H1 (cell line): ENCODE measurements around the gene GP1BB. TPM values are rescaled to one million over a fixed set of nuclear protein-coding genes. Genes with fewer than 3 reads are reported as not detected.

Experiments
- CEBPB ChIP-seq: IDR thresholded peaks from 2 replicates; pipeline ENCODE4 v1.6.1; 2012; ENCODE audit warnings: low read depth, low read length
- MAX ChIP-seq: IDR thresholded peaks from 2 replicates; pipeline ENCODE4 v1.6.1; 2012; ENCODE audit warnings: inconsistent platforms
- RNF2 ChIP-seq: fragments of 200-900, 300-1000 bp; sonication (generic); IDR thresholded peaks from 2 replicates; pipeline ENCODE4 v1.7.1; 2016; ENCODE audit warnings: borderline replicate concordance, low read depth, mild to moderate bottlenecking, antibody characterized with exemption, low read length; ENCODE audit not compliant: poor library complexity, severe bottlenecking; ENCODE audit errors: missing control alignments
- USF2 ChIP-seq: IDR thresholded peaks from 2 replicates; pipeline ENCODE4 v1.6.1; 2011; ENCODE audit warnings: low read length, improper control_type of control experiment
- polyA plus RNA-seq, 7 experiments: library from polyadenylated mRNA; depleted of rRNA in 3 of 7; stranded (reverse) in 5 of 7; unstranded in 2 of 7; fragments of >200 nt in 5 of 7; fragments of 200-250 nt in 2 of 7; gene quantifications; 1 replicate in 5 of 7; 2 replicates in 1 of 7; 4 replicates in 1 of 7; pipeline versions ENCODE4 v1.2.1 to v1.2.3, GENCODE V29; 2011 to 2013; ENCODE audit warnings: missing spikeins in 2 of 7, mixed read lengths in 2 of 7
- total RNA-seq: library from RNA; stranded (reverse); fragmentation: NEBNext Ultra II Directional; extraction: Animal tissue kit (Norgen Biotek cat#: 25700); gene quantifications from 2 replicates; pipeline ENCODE4 v1.2.1, GENCODE V29; 2021

Gene GP1BB
- total and polyA plus RNA-seq, 2 of the 8 experiments (the other 6 are each of a cell fraction or from before 2014, with no cell fraction given) = 0.36 TPM; not detected in 1

DNA sequence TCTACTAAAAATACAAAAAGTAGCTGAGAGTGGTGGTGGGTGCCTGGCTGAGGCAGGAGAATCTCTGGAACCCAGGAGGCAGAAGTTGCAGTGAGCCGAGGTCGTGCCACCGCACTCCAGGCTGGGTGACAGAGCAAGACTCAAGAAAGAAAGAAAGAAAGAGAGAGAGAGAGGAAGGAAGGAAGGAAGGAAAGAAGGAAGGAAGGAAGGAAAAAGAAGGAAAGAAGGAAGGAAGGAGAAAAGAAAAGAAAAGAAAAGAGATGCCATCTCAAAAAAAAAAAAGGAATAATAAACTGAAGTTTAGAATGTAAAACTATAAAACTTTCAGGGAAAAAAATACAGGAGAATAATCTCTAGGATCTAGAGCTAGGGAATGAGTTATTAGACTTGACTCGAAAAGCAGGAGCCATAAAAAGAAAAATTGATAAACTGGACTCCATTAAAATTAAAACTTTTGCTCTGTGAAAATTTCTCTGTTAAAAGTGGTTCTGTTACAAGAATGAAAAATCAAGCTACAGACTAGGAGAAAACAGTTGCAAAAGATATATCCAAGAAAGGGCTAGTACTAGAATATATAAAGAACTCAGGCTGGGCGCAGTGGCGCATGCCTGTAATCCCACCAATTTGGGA, 22.4 kb upstream of the GP1BB start (continued):
- TF ChIP-seq RNF2 = no peak
- TF ChIP-seq USF2 = no peak
- TF ChIP-seq MAX = no peak
- TF ChIP-seq CEBPB = no peak
